ENCODE results near the gene RGS7. TPM values are rescaled to one million over a fixed set of nuclear protein-coding genes. Genes with fewer than 3 reads are reported as not detected.
"Not testable (repeated sequence)": the region's sequence is repeated elsewhere in the genome, so short reads cannot be mapped to it uniquely, and the experiment has no call there.

RGS7 gene
- total RNA-seq, 1 donor: under 0.01 TPM

DNA sequence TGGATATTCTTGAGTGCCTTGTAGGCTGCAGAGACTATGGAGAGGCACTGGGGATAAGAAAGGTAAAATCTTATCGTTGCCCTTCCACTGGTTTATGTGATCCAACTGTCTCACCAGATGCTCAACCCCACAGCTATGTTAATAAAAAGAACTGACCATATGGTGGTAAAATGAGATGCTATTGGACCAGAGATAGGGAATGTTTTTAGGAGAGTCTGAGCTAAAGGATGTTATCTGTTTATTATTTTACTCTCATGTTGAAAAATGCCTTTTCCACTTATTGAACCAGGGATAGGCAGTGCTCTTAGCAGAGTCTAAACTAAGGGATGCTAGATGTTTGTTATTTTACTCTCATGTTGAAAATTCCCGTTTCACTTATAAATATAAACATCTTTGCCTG is 572.2 kb downstream of the RGS7 start:
- H3K4me3 ChIP-seq (ENCODE audit: low read length): no peak overlapping the region
- H3K9me3 ChIP-seq (ENCODE audit: low read depth, low read length): no peaks in the 10 kb centered on the region
- H3K27me3 ChIP-seq (ENCODE audit: insufficient read depth, low read length): no peaks in the 10 kb centered on the region
- H3K4me1 ChIP-seq (ENCODE audit: insufficient read depth, low read length): no peaks in the 10 kb centered on the region

DNA sequence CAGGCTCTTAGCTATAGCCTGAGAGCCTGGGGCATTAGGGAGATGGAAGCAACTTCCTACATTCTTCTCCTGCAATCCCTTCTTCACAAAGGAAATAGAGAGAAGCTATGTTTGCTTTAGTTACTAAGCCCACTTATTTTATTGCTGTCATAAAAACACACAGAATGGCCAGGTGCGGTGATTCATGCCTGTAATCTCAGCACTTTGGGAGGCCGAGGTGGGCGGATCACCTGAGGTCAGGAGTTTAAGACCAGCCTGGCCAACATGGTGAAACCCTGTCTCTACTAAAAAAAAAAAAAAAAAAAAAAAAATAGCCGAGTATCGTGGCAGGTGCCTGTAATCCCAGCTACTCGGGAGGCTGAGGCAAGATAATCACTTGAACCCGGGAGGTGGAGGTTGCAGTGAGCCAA is 573.3 kb downstream of the RGS7 start:
- not testable (repeated sequence) for H3K27me3 ChIP-seq (ENCODE audit: insufficient read depth, low read length); H3K4me3 ChIP-seq (ENCODE audit: low read length); H3K4me1 ChIP-seq (ENCODE audit: insufficient read depth, low read length); H3K9me3 ChIP-seq (ENCODE audit: low read depth, low read length)

DNA sequence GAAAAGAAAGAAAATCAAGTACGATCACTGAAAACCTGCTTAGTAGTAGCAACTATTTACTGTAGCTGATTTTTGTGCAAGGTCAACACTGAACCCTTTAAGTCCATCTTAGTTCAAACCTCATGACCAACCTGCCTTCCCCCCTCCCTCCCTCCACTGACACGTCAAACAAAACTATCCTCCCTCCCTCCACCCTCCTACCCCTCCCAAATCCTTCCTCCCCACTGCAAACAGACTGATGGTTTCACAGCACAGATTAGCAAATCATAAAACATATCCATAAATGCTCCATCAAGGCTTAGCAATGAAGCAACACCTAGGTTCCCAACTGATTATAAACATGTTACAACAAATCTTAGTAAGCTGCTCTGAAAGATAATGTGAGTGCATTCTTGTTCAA is 580.8 kb downstream of the RGS7 start:
- Histone ChIP-seq H3K9me3 (ENCODE audit: low read depth, low read length) (no peaks in the 10 kb centered on the region), H3K27me3 (ENCODE audit: insufficient read depth, low read length) (no peaks in the 10 kb centered on the region), H3K4me3 (ENCODE audit: low read length) (no peak overlapping the region), H3K4me1 (ENCODE audit: insufficient read depth, low read length) (no peaks in the 10 kb centered on the region)

DNA sequence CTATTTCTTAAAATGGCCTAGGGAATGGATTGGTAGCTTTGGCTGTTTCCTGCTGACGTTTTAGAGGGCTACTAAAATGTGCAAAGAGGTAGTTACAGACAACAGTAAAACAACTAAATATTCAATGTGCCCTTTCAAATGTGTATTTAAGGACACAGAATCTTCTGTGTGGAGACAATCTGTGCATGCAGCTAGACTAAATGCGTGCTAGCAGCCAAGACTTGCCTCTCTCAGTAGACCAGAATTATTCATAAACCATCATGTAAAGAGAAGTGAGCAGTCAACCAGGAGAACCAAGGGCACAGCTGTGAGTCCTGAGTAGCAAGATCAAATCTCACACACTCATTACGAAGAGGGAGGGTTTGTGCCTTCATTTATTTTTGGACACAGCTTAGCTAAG is 584.9 kb downstream of the RGS7 start:
- Histone ChIP-seq H3K4me1 (ENCODE audit: insufficient read depth, low read length) (no peaks in the 10 kb centered on the region), H3K4me3 (ENCODE audit: low read length) (no peak overlapping the region), H3K27me3 (ENCODE audit: insufficient read depth, low read length) (no peaks in the 10 kb centered on the region), H3K9me3 (ENCODE audit: low read depth, low read length) (no peaks in the 10 kb centered on the region)

DNA sequence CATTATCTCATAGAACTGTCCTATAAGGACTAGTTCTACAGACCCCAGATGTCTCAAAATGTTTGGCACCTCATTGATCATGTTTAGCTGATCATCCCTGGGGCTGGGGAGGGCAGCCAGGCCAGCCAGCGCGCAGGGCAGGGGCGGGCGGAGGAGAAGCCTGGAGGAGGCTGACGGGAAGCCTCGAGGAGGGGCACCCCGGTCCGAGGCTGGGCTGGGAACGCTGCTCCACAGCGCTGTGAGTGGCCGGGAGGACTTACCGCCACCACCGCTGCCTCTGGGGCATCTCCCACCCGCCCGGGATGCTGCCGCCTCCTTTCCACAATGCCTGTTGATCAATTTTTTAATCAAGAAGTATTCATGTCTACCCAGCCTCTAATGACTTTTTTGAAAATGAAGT is 585.6 kb downstream of the RGS7 start:
- Histone ChIP-seq H3K4me1 (ENCODE audit: insufficient read depth, low read length) (no peaks in the 10 kb centered on the region), H3K4me3 (ENCODE audit: low read length) (no peak overlapping the region), H3K9me3 (ENCODE audit: low read depth, low read length) (no peaks in the 10 kb centered on the region), H3K27me3 (ENCODE audit: insufficient read depth, low read length) (no peaks in the 10 kb centered on the region)

DNA sequence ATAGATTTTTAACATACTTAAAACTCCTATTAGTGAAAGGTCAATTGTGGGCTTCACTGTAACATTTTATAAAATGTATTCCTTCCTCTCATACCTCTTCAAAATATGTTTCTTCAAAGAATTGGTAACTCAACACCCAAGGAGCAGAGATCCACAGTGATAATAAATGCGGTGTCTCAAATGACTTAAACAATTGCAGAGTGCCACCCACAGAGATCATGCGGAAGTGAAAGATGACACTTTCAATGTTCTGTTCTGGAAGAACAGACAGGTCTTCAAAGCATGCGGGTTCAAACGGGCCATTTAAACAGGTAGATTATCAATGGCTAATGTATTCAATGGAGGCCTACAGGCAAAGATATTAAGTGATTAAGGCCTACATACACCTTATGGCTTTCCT is 588.0 kb downstream of the RGS7 start:
- Histone ChIP-seq H3K4me1 (ENCODE audit: insufficient read depth, low read length) (no peaks in the 10 kb centered on the region), H3K27me3 (ENCODE audit: insufficient read depth, low read length) (no peaks in the 10 kb centered on the region), H3K9me3 (ENCODE audit: low read depth, low read length) (no peaks in the 10 kb centered on the region), H3K4me3 (ENCODE audit: low read length) (no peak overlapping the region)

DNA sequence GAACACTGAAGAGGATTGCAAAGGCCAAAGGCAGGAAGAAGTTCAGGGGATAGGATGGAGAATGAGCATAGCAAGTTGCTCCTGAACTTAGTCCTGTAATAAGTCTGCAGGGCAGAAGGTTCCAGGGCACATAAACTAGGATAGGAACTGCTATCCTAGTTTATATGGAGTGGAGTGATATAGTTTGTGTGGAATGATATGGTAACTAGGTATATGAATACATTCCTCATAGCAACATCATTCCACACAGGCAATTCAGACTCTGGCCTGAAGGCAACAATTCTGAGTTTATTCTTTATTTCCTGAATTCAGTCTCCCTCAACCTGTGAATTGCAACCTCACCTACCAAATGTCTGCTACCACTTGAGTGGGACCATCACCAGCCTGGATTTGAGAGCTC is 590.2 kb downstream of the RGS7 start:
- Histone ChIP-seq H3K4me1 (ENCODE audit: insufficient read depth, low read length) (no peaks in the 10 kb centered on the region), H3K4me3 (ENCODE audit: low read length) (no peak overlapping the region), H3K27me3 (ENCODE audit: insufficient read depth, low read length) (no peaks in the 10 kb centered on the region), H3K9me3 (ENCODE audit: low read depth, low read length) (no peaks in the 10 kb centered on the region)

DNA sequence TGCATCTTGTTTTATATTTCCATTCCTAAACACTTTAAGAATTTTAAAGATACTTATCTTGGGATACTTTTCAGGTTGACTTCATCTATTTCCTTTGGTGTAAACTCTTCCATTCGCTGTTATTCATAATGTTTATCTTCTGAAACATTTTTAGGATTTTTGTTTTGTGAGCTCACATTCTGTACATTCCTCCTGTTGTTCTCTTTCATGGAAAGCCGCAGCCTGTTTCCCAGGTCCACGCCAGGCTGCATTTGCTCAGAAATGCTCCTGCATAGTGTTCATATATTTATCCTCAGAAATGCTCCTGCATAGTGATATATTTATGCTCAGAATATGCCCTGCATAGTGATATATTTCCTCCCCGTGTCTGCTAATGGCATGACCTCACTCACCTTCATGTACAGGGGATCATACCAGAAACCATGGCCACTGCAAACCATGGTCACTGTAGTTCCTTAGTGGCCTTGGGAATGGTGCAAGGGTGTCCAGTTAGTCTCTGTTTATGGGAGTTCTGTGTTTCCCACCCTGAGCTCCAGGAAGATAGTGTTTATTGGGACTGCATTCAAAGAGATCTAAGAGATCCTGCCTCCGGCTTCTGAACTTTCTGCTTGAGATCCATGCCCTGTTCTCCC is 591.2 kb downstream of the RGS7 start:
- Histone ChIP-seq H3K27me3 (ENCODE audit: insufficient read depth, low read length) (no peaks in the 10 kb centered on the region), H3K4me1 (ENCODE audit: insufficient read depth, low read length) (no peaks in the 10 kb centered on the region), H3K9me3 (ENCODE audit: low read depth, low read length) (no peaks in the 10 kb centered on the region), H3K4me3 (ENCODE audit: low read length) (no peak overlapping the region)

DNA sequence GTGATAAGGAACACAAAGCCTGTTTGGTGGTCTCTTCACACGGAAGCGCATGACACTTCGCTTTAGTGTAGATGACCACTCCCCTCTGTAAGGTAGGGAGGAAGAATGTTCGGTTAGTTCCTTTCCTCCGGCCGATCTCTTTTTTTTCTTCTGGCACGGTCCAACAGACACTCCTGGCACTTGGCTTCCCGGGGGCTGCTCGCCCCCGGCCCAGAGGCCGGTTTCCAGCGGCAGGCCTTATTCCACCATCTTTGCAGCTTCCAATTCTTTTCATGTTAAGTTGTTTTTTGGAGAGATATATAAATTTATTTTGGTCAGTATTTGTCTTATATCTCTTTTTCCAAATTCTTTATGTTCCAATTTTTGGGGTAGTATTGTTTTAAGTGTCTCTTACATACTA is 593.2 kb downstream of the RGS7 start:
- Histone ChIP-seq H3K27me3 (ENCODE audit: insufficient read depth, low read length) (no peaks in the 10 kb centered on the region), H3K4me1 (ENCODE audit: insufficient read depth, low read length) (no peaks in the 10 kb centered on the region), H3K9me3 (ENCODE audit: low read depth, low read length) (no peaks in the 10 kb centered on the region), H3K4me3 (ENCODE audit: low read length) (no peak overlapping the region)

DNA sequence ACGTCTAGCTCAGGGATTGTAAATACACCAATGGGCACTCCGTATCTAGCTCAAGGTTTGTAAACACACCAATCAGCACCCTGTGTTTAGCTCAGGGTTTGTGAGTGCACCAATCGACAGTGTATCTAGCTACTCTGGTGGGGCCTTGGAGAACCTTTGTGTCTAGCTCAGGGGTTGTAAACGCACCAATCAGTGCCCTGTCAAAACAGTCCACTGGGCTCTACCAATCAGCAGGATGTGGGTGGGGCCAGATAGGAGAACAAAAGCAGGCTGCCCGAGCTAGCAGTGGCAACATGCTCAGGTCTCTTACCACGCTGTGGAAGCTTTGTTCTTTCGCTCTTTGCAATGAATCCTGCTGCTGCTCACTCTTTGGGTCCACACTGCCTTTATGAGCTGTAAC is 593.9 kb downstream of the RGS7 start:
- not testable (repeated sequence) for H3K27me3 ChIP-seq (ENCODE audit: insufficient read depth, low read length); H3K4me1 ChIP-seq (ENCODE audit: insufficient read depth, low read length); H3K4me3 ChIP-seq (ENCODE audit: low read length); H3K9me3 ChIP-seq (ENCODE audit: low read depth, low read length)

DNA sequence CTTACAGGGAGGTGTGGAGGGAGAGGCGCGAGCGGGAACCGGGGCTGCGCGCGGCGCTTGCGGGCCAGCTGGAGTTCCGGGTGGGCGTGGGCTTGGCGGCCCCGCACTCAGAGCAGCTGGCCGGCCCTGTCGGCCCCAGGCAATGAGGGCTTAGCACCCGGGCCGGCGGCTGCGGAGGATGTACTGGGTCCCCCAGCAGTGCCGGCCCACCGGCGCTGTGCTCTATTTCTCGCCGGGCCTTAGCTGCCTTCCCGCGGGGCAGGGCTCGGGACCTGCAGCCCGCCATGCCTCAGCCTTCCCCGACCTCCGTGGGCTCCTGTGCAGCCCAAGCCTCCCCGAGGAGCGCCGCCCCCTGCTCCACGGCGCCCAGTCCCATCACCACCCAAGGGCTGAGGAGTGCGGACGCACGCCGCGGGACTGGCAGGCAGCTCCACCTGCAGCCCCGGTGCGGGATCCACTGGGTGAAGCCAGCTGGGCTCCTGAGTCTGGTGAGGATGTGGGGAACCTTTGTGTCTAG is 594.5 kb downstream of the RGS7 start:
- not testable (repeated sequence) for H3K9me3 ChIP-seq (ENCODE audit: low read depth, low read length); H3K4me3 ChIP-seq (ENCODE audit: low read length); H3K4me1 ChIP-seq (ENCODE audit: insufficient read depth, low read length); H3K27me3 ChIP-seq (ENCODE audit: insufficient read depth, low read length)

DNA sequence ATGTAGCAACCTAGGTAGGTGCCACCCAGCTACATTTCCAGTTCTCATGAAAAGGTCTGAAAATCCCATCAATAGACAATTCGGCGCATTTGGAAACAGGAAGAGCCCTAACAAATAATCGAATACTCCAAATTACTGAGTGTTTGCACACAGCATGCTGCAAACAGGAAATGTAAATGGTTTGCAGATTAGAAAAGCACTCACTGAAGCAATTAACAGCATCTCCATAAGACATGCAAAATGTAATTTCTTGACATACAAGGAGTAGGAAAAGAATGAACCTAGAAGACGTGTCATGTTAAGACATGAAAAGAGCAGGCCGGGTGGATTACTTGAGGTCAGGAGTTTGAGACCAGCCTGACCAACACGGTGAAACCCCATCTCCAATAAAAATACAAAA is 598.2 kb downstream of the RGS7 start:
- H3K9me3 ChIP-seq (ENCODE audit: low read depth, low read length); H3K27me3 ChIP-seq (ENCODE audit: insufficient read depth, low read length); H3K4me1 ChIP-seq (ENCODE audit: insufficient read depth, low read length); H3K4me3 ChIP-seq (ENCODE audit: low read length): not testable (repeated sequence)

DNA sequence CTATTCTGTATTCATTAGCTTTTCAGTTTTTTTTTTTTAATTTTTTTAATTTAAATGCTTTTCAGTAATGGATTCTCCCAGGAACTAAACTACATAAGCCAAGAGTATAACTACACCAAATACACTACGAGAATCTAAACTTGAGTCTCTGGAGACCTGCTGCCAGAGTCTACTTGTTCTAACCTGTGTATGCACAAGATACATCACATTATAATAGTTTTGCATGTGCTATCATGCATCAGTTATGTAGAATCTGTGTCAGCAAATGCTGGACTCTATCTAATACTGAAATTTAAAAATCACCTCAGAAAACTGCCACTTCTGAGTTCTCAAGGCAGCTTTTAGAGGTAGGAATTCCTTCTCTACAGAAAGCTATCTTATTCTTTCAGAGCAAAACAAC is 598.7 kb downstream of the RGS7 start:
- Histone ChIP-seq H3K27me3 (ENCODE audit: insufficient read depth, low read length) (no peaks in the 10 kb centered on the region), H3K4me1 (ENCODE audit: insufficient read depth, low read length) (no peaks in the 10 kb centered on the region), H3K4me3 (ENCODE audit: low read length) (no peak overlapping the region), H3K9me3 (ENCODE audit: low read depth, low read length) (no peaks in the 10 kb centered on the region)

DNA sequence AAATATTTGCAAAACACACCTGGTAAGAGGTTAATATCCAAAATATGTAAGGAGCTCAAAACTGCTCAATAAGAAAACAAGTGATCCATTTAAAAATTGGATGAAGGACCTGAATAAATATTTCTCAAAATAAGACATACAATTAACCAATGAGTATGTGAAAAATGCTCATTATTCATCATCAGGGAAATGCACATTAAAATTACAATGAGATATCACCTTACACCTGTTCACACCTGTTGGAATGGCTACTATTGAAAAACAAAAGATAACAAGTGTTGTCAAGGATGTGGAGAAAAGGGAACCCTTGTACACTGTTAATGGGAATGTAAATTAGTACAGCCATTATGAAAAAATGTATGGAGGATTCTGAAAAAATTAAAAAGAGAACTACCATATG is 609.1 kb downstream of the RGS7 start:
- H3K4me3 ChIP-seq (ENCODE audit: low read length): no peak overlapping the region
- H3K27me3 ChIP-seq (ENCODE audit: insufficient read depth, low read length): no peaks in the 10 kb centered on the region
- no peaks in the 10 kb centered on the region for H3K9me3 ChIP-seq (ENCODE audit: low read depth, low read length)
- no peaks in the 10 kb centered on the region for H3K4me1 ChIP-seq (ENCODE audit: insufficient read depth, low read length)

DNA sequence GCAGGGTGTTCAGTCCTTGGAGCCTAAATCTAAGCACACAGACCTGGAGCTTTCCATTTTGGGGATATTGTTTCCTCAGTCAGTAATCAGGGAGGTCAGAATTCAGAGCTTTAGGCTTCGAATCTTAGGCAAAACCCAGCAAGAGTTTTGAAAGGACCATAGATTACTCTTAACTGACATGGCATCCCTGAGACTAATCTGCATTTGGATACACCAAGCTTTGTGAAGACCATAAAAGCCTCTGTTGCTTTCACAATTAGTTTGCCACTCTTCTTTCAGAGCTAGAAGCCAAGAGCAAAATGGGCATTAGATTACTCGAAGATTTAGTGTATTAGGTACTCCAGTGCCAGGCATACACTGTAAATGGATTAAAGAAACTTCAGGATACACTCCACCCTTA is 613.3 kb downstream of the RGS7 start:
- Histone ChIP-seq H3K4me3 (ENCODE audit: low read length) (no peak overlapping the region), H3K27me3 (ENCODE audit: insufficient read depth, low read length) (no peaks in the 10 kb centered on the region), H3K4me1 (ENCODE audit: insufficient read depth, low read length) (no peaks in the 10 kb centered on the region), H3K9me3 (ENCODE audit: low read depth, low read length) (no peaks in the 10 kb centered on the region)

DNA sequence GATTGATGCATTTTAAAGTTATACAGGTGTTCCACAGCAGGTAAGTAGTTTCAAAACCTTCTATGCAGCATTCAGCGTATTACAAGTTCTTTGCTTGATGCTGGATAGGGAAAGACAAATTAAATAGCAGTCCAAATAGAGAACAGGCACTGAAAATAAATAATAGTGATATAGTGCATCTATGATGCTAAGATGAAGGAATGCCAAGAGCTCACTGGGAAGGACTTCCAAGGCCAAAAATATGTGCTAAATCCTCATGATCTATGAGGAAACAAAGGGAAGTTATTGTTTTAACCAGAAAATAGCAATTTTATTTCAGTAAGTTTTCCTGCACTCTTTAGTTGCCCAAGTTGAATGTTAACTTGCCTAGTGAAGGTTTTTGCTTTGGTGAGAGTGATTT is 617.3 kb downstream of the RGS7 start:
- no peaks in the 10 kb centered on the region for H3K4me1 ChIP-seq (ENCODE audit: insufficient read depth, low read length)
- no peaks in the 10 kb centered on the region for H3K9me3 ChIP-seq (ENCODE audit: low read depth, low read length)
- H3K4me3 ChIP-seq (ENCODE audit: low read length): no peak overlapping the region
- no peaks in the 10 kb centered on the region for H3K27me3 ChIP-seq (ENCODE audit: insufficient read depth, low read length)

Measured in mononuclear cell (primary cell).